Activated T-helper 1 cell treated with Interleukin-2 at 50 U/mL for 16 hours (primary cell): Measurements from ENCODE around the gene ABI1.

Experiments
- DNase-seq: peaks from one replicate; pipeline ENCODE4 v3.0.0-alpha.2; 2020; ENCODE audit warnings: low read depth

ABI1 gene

DNA sequence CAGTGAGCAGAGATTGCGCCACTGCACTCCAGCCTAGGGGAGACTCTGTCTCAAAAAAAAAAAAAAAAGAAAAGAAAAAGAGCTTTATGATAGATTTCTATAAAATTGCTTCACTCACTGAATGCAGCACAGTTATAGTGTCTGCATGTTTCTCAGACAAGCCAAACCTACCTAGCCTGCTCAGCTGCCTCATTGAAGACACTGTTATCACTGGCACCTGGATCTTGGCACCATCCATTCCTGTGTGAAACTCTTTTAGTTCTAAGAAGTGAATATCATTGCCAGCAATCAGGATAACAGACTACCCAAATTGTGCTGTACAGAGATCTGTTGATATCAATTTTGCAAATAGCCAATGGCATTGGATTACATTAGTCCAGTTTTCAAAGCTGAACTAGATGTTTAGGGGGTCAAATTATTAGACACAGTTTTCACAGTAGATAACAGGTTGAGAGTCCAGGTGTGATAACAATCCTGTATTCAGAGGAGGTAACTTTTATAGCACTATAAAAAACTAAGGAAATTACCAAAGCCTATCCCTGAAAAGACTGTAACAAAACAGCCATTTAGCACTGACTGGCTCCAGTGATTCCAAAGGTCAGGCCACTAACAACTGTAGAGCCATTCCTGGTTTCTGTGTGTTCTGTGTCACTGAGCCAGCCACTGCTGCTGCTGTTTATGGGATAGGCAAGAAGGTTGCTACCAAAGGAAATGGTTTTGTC is 146.2 kb downstream of the ABI1 start:
- DNase-seq, result no peak

DNA sequence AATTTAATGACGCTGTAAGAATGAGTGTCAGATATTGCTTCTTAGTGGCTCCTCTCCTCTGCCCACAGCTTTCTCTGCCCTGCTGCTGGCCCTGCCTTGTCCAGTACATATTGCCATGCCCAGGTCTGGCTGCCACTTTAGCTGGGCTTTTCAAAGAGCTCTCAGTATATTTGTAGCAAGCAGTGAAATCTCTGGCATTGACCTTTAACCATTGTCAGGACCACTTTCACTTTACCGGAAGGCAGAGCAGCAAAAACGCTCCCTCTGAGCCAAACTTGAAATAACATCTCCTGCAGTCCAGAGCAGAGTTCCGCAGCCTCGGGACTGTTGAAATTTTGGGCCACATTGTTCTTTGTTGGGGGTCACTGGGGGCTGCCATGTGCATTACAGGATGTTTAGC is 149.4 kb downstream of the ABI1 start:
- DNase-seq, result no peak

DNA sequence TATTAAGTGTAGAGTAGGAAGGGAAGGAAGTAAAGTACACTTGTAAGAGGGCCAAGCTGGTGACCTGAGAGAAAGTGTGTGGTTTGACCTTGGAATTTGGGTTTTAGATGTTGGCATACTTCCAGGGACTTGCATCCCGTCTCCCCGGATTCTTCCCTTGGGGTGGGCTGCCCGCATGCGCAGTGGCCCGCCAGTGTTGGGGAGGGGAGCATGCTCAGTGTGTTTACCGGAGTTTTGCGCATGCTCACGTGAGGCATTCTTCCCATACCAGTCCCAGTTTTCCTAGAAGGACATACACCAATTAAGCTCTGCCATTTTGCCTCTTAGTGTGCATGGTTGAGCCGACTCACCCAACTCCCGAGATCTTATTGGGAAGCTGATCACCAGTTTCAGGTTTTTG is 153.8 kb downstream of the ABI1 start:
- DNase-seq, result no peak

DNA sequence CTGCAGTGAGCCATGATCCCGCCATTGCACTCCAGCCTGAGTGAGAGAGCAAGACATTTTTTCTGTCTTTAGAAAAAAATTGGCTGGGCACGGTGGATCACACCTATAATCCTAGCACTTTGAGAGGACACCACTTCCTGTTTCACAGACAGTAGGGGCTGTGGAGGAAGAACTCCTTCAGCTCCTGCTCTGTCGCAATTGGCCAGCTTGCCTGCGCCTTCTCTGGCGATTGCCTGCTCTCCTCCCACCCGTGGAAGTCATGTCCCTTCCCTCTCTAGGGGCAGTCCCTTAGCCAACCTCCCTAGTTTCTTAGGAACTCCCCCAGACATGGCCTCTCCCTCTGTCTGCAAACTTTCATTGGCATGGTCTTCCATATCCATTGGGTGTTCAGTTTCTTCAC is 154.6 kb downstream of the ABI1 start:
- no peak for DNase-seq

DNA sequence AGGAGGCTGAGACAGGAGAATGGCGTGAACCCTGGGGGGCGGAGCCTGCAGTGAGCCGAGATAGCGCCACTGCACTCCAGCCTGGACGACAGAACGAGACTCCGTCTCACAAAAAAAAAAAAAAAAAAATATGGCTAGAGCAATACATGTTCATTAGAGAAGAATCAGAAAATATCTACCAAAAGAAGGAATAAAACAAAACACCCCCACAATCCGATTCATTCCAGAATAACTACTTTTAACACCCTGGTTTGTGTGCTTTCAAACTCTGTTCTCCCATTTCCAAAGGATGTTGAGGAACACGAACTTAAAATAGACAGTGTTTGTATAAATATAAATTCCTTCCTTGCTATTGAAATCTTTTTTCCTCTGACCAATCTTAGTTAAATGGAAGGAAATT is 156.8 kb downstream of the ABI1 start:
- DNase-seq, result no peak

DNA sequence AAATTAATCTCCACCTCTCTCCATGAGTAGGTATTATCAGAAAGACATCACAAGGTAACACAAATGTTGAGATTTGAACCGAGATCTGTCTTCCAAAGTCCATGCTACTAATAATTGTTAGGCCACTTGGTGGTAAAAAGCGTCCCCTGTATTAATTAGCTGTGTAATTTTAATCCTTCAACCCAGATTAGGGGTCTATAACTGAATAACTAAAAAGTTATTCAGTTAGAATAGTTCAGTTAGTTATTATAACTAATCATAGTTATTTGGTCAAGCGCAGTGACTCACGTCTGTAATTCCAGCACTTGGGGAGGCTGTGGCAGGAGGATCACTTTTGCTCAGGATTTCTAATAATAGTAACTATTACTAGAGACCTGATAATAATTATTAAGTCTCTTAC is 157.7 kb downstream of the ABI1 start:
- no peak for DNase-seq

DNA sequence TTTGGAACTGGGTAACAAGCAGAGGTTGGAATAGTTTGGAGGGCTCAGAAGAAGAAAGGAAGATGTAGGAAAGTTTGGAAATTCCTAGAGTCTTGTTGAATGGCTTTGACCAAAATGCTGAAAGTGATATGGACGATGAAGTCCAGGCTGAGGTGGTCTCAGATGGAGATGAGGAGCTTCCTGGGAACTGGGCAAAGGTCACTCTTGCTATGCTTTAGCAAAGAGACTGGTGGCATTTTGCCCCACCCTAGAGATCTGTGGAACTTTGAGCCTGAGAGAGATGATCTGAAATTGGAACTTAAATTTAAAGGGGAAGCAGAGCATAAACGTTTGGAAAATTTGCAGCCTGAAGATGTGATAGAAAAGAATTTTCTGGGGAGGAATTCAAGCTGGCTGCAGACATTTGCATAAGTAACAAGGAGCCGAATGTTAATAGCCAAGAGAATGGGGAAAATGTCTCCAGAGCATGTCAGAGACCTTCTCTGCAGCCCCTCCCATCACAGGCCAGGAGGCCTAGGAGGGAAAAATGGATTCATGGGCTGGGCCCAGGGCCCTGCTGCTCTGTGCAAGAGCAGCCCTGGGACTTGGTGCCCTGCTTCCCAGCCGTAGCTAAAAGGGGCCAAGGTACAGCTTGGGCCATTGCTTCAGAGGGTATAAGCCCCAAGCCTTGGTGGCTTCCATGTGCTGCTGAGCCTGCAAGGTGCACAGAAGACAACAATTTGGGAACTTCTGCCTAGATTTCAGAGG is 159.7 kb downstream of the ABI1 start:
- DNase-seq, result no peak

DNA sequence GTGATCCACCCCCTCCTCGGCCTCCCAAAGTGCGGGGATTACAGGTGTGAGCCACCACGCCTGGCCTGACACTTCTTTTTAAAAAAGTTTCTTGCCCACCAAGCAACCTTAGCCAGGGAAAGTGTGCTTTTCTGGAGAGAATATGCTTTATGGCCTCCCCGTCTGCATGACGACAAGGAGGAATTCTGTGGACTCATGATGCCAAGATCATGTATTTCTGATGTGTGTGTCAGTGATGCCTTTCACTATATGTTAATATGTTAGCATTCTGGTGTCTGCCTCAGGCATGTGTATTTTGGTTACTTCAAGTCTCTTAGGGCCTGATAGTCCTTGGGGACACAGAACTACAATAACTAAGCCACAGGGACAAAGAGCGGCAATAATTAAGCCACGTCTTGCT is 161.1 kb downstream of the ABI1 start:
- no peak for DNase-seq

DNA sequence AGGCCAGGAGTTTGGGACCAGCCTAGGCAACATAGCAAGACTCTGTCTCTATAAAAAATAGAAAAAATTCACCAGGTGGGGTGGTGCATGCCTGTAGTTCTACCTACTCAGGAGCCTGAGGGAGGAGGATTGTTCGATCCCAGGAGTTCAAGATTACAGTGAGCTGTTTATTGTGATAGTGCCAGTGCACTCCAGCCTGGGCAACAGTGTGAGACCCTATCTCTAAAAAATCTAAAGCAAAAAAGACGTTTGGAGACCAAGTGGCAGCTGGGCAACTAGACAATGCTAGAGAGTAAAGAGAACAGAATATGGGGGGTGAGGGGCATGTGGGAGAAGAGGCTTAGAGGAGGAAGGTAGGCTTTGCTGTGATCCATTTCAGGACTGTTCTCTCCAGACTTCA is 161.8 kb downstream of the ABI1 start:
- no peak for DNase-seq

DNA sequence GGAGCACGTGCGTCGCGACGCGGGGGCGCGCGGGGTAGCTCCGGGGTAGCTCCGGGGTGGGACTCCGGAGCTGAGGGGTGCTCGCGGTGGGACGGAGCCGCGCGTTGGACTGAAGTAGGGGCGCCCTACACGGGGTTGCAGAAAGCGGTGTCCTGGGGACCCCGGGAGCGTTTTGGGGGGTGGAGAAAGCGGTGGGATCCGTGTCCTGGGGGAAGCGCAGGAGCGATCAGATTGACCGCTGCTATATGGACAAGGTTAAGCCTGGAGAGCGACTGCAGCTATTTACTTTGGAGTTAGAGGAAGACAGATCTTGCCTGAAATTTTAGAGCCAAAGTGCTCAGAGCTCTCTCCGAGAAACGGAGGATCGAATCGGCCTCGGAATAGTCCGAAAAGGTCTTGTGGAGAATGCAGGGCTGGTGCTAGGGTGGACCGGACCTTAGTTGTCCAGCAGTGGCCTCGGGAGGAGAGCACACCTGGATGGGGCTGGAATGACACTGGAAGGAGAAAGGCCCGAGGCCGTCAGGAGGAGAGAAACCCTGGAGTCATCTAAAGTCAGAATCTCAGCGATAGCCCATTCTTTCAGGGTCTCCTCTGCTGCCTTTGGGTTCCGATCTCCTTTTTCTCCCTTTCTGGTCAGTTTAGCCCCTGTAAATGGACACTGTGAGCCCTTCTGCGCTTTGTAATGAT is 162.7 kb downstream of the ABI1 start:
- DNase-seq, result no peak

DNA sequence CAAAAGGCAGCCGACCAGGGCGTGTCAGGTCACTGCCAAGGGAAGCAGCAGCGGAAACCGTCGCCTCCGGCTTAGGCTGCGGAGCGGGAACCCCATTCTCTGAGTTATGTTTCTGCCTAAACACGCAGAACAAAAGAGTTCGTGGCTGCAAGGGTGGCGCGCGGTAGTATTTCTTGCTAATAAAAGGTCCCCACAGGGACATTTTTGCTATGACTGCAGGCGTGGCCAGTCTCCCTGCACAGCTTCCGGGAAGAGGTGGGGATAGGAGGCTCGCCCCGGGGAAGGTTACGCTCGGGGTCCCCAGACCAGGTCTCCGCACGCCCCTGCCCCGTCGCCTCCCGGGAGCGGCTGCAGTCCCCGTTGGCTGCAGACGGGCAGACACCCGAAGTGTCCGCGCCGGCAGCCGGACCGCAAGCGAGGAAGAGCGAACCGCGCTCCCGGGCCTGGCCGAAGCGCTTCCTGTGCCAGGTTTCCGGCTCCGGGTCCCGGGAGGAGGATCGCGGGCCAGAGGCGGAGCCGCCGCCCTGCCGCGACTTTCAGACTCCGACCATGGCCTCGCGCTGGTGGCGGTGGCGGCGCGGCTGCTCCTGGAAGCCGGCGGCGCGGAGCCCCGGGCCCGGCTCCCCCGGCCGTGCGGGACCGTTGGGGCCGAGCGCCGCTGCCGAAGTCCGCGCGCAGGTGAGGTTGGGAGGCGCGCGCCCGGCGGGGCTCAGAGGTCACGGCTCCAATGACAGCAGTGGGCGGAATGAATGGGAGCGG is 163.4 kb downstream of the ABI1 start, which contains the start of gene PDSS1:
Gene PDSS1 (plus strand): TSS at position 539 of the 759 bp plus-strand sequence. CDS start 11 bp downstream, at position 550.
- DNase-seq, result peak; percentile 50

DNA sequence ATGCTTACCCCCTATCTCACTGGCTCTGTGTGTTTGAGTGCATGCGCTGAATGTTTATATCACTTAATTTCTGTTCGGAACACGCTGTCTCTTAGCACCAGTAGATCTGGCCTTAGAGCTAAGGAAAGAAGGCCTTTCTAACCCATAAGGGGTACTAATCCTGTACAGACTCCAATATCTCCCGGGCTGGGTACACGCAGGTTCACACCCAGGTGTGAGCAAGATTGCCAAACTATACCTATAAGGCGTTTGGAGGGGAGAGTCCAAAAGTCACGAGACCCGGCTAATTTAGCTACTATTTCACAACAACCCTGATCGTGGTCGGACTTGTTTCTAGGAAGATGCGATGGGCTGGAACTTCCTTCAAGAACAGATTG is 164.0 kb downstream of the ABI1 start:
- no peak for DNase-seq
